ENCODE results near the gene PRMT9.

GRCh38 chr4:147638365-147638764 lies 45.6 kb downstream of the PRMT9 start:
- TF ChIP-seq ZNF274 (IDR thresholded peaks at IDR 0.05; ENCODE audit: low read depth, low read length) (no peak), SUZ12 (IDR thresholded peaks at IDR 0.05; ENCODE audit: extremely low read depth, insufficient read depth, insufficient read length) (no peak), YY1 (IDR thresholded peaks at IDR 0.05; ENCODE audit: insufficient read depth, insufficient read length) (no peak)
